Astrocyte (in vitro differentiated cells and primary cell): ENCODE results near the gene ZRANB2. TPM values are rescaled to one million over a fixed set of nuclear protein-coding genes. Genes with fewer than 3 reads are reported as not detected.

Experiments
- DNase-seq: peaks from one replicate; pipeline ENCODE4 v3.0.0-alpha.2; 2010; ENCODE audit warnings: low read depth
- FAIRE-seq: peaks from 2 replicates; lab custom pipeline; 2011; peaks lifted over from hg19 to GRCh38; lab: Jason Lieb, UNC
- H2AFZ ChIP-seq: 2 replicates; pipeline ENCODE4 v1.6.0; 2012; ENCODE audit warnings: low read depth, low read length, inconsistent platforms
- H3K27ac ChIP-seq: 2 replicates; pipeline ENCODE4 v1.5.1; 2011; ENCODE audit warnings: low read depth, low read length, inconsistent platforms
- H3K27me3 ChIP-seq: 2 replicates; pipeline ENCODE4 v1.6.0; 2011; ENCODE audit warnings: low read length, inconsistent platforms; ENCODE audit not compliant: insufficient read depth
- H3K36me3 ChIP-seq: 2 replicates; pipeline ENCODE4 v1.5.1; 2011; ENCODE audit warnings: low read length, inconsistent platforms; ENCODE audit not compliant: insufficient read depth
- H3K4me1 ChIP-seq: 2 replicates; pipeline ENCODE4 v1.5.1; 2011; ENCODE audit warnings: low read length, inconsistent platforms; ENCODE audit not compliant: insufficient read depth
- H3K4me2 ChIP-seq: 2 replicates; pipeline ENCODE4 v1.6.0; 2012; ENCODE audit warnings: low read length, inconsistent platforms
- H3K4me3 ChIP-seq: 2 replicates; pipeline ENCODE4 v1.5.1; 2011; ENCODE audit warnings: low read depth, mild to moderate bottlenecking, low read length, inconsistent platforms; ENCODE audit not compliant: insufficient read depth
- H3K79me2 ChIP-seq: 2 replicates; pipeline ENCODE4 v1.6.0; 2012; ENCODE audit warnings: mild to moderate bottlenecking, low read length, inconsistent platforms; ENCODE audit not compliant: insufficient read depth
- H3K9ac ChIP-seq: 2 replicates; pipeline ENCODE4 v1.6.0; 2012; ENCODE audit warnings: mild to moderate bottlenecking, low read length, inconsistent platforms
- H3K9me3 ChIP-seq: 2 replicates; pipeline ENCODE4 v1.5.1; 2012; ENCODE audit warnings: low read depth, mild to moderate bottlenecking, low read length, inconsistent platforms; ENCODE audit not compliant: insufficient read depth
- H4K20me1 ChIP-seq: 2 replicates; pipeline ENCODE4 v1.6.0; 2012; ENCODE audit warnings: low read length, inconsistent platforms; ENCODE audit not compliant: insufficient read depth
- H3K27ac Mint-ChIP-seq: one replicate; pipeline ENCODE4 v1.8.0; 2021; ENCODE audit warnings: mild to moderate bottlenecking, mixed read lengths; ENCODE audit not compliant: unreplicated experiment
- H3K27me3 Mint-ChIP-seq: one replicate; pipeline ENCODE4 v1.8.0; 2021; ENCODE audit warnings: low read depth, mixed read lengths; ENCODE audit not compliant: unreplicated experiment
- H3K36me3 Mint-ChIP-seq: one replicate; pipeline ENCODE4 v1.8.0; 2021; ENCODE audit warnings: low read depth, mixed read lengths; ENCODE audit not compliant: unreplicated experiment
- H3K4me1 Mint-ChIP-seq: one replicate; pipeline ENCODE4 v1.8.0; 2021; ENCODE audit warnings: low read depth, mixed read lengths; ENCODE audit not compliant: unreplicated experiment
- H3K4me3 Mint-ChIP-seq: one replicate; pipeline ENCODE4 v1.8.0; 2021; ENCODE audit warnings: mild to moderate bottlenecking, moderate library complexity, mixed read lengths; ENCODE audit not compliant: unreplicated experiment
- H3K9me3 Mint-ChIP-seq: one replicate; pipeline ENCODE4 v1.8.0; 2021; ENCODE audit warnings: mild to moderate bottlenecking, mixed read lengths; ENCODE audit not compliant: unreplicated experiment
- CTCF ChIP-seq: IDR thresholded peaks from 2 replicates; pipeline ENCODE4 v1.5.1; 2011; ENCODE audit warnings: low read depth, mild to moderate bottlenecking, inconsistent platforms, low read length, moderate library complexity; ENCODE audit not compliant: insufficient read depth
- EZH2 ChIP-seq: IDR thresholded peaks from 2 replicates; pipeline ENCODE4 v1.6.1; 2012; ENCODE audit warnings: mild to moderate bottlenecking, low read length, inconsistent platforms; ENCODE audit not compliant: insufficient read depth
- total RNA-seq: library from RNA; stranded (reverse); gene quantifications from 2 replicates; pipeline ENCODE4 v1.2.1, GENCODE V29; 2021

ZRANB2 gene
- total RNA-seq, 1 donor from 2014 or later = 97.0 TPM

DNA sequence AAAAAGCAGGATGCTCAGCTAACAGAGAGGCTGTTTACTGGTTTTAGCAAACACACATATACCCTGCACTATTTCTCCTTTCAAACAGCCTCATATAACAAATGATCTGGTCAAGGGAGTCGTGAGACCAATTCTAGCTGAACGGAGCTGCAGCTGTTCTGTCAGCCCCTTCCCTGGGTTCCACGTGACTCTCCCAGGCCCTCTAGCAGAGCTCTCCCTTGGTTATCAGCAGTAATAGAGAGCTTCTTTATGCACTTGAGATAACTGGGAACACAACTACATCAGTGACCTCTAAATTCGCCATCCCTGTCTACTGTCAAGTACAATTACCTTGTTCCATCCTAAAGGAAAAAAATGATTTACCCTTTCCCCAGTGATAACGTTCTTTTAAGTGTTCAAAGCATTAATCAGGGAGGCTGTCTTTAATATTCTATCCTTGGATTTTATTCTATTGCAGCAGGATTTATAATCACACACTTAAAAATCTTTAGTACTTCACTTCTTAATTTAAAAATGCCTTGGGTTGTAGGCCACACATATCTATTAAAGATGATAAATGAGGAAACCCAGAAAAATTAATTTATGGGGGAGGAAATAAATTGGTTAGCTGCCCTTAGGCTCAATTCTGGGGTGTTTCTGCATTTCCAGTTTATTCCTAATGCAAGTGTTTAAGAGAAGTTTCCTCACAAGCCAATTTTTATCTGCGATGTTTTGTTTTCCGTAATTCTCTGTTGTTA, 61.4 kb downstream of the ZRANB2 start:
- no peak for DNase-seq
- Mint-ChIP-seq H3K4me1 (peaks cover 3% of the 10 kb centered on the region), H3K27ac (no peak overlapping the region), H3K36me3 (no peaks in the 10 kb centered on the region), H3K9me3 (peaks cover 2% of the 10 kb centered on the region), H3K27me3 (no peaks in the 10 kb centered on the region), H3K4me3 (no peak overlapping the region)
- no peak overlapping the region for H3K4me3 ChIP-seq
- no peaks in the 10 kb centered on the region for H3K4me1 ChIP-seq
- no peaks in the 10 kb centered on the region for H3K9me3 ChIP-seq
- H3K27me3 ChIP-seq = no peaks in the 10 kb centered on the region
- H3K79me2 ChIP-seq = no peaks in the 10 kb centered on the region
- TF ChIP-seq CTCF = no peak
- no peak for TF ChIP-seq EZH2
- H3K27ac ChIP-seq = no peak overlapping the region
- H3K36me3 ChIP-seq = no peaks in the 10 kb centered on the region
- H3K4me2 ChIP-seq = no peak overlapping the region
- no peak for FAIRE-seq
- H2AFZ ChIP-seq = no peak overlapping the region
- no peak overlapping the region for H3K9ac ChIP-seq
- H4K20me1 ChIP-seq = no peaks in the 10 kb centered on the region

DNA sequence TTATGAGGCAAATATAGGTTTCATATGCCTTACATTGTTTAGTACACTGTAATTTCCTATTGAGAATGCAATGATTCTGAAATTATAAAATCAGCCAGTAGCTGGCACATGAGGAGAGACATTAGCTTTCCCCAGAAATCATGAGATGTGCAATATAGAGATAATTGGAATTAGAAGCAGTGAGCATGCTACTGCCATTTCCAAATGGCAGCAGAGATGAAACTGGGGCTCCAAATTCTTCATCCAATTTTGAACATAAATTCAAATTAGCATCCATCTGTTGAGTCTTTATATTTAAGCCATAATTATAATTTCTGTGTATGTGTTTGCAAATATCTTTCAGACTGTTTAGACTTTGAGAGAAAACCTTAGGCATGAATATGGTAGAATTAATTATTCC, 62.0 kb downstream of the ZRANB2 start:
- H3K27ac Mint-ChIP-seq = no peak overlapping the region
- H3K4me2 ChIP-seq = no peak overlapping the region

More for the DNA sequence above, 62.0 kb downstream of the ZRANB2 start:
- Mint-ChIP-seq H3K36me3 (no peaks in the 10 kb centered on the region), H3K9me3 (peaks cover 2% of the 10 kb centered on the region), H3K4me3 (no peak overlapping the region), H3K4me1 (peaks cover 8% of the 10 kb centered on the region), H3K27me3 (no peaks in the 10 kb centered on the region)
- H3K4me1 ChIP-seq = no peaks in the 10 kb centered on the region
- FAIRE-seq (no peak), DNase-seq (no peak)
- H3K9me3 ChIP-seq = no peaks in the 10 kb centered on the region
- H3K79me2 ChIP-seq = no peaks in the 10 kb centered on the region
- no peaks in the 10 kb centered on the region for H3K27me3 ChIP-seq
- H2AFZ ChIP-seq = no peak overlapping the region
- no peak overlapping the region for H3K4me3 ChIP-seq
- H3K9ac ChIP-seq = no peak overlapping the region
- H3K36me3 ChIP-seq = no peaks in the 10 kb centered on the region
- no peaks in the 10 kb centered on the region for H4K20me1 ChIP-seq
- no peak for TF ChIP-seq EZH2
- no peak for TF ChIP-seq CTCF
- no peak overlapping the region for H3K27ac ChIP-seq
